B cell (primary cell): ENCODE data around the gene PDGFC. TPM values are rescaled to one million over a fixed set of nuclear protein-coding genes. Genes with fewer than 3 reads are reported as not detected.
A peak's percentile ranks its signal among the peaks of the same experiment; 100 is the strongest.

Experiments used
- ATAC-seq: fragments of 200-7000 bp; cut with Tn5 transposase; one replicate; pipeline ENCODE4 v1.10.0; 2021; ENCODE audit warnings: low read depth, mild to moderate bottlenecking, moderate number of reproducible peaks, moderate library complexity
- CTCF ChIA-PET: fragments of 350-600 bp; sonication (Branson Sonifier 250); formaldehyde crosslinking; loops from one replicate; lab custom pipeline; 2021; ENCODE audit warnings: antibody characterized with exemption, inconsistent platforms; lab: Charles Lee
- POLR2A ChIA-PET: fragments of 350-600 bp; sonication (Branson Sonifier 250); formaldehyde crosslinking; loops from one replicate; lab custom pipeline; 2021; ENCODE audit warnings: antibody characterized with exemption; lab: Charles Lee
- DNase-seq: peaks from one replicate; pipeline ENCODE4 v3.0.0; 2013
- H2AFZ ChIP-seq: 2 replicates; pipeline ENCODE4 v1.6.1; 2012; ENCODE audit warnings: mild to moderate bottlenecking, low read depth, low read length; ENCODE audit not compliant: insufficient read depth, poor library complexity, severe bottlenecking
- H3K27ac ChIP-seq, 2 donors: 1 replicate in 1 of 2; 2 replicates in 1 of 2; pipeline ENCODE4 v1.5.1; 2012 to 2013; ENCODE audit warnings: low read length in 2 of 2, mild to moderate bottlenecking in 2 of 2, moderate library complexity in 1 of 2
- H3K27me3 ChIP-seq, 4 experiments: fragments of 200-600 bp in 1 of 4; sonication (generic) in 1 of 4; replicated peaks in 1 of 4; 1 replicate in 2 of 4; 2 replicates in 2 of 4; pipeline versions ENCODE4 v1.6.1 to v1.7.0; 2013 to 2016; ENCODE audit warnings: low read length in 3 of 4, mild to moderate bottlenecking in 2 of 4, mixed read lengths in 1 of 4, moderate library complexity in 1 of 4; ENCODE audit not compliant: insufficient read depth in 4 of 4, control insufficient read depth in 3 of 4; ENCODE audit errors: control extremely low read depth in 1 of 4
- H3K36me3 ChIP-seq, 2 experiments: replicated peaks in 1 of 2; 1 replicate in 1 of 2; 2 replicates in 1 of 2; pipeline versions ENCODE4 v1.6.1 to v1.7.1; 2013; ENCODE audit warnings: low read length in 1 of 2; ENCODE audit not compliant: insufficient read depth in 2 of 2, control insufficient read depth in 1 of 2; ENCODE audit errors: control extremely low read depth in 1 of 2, extremely low read depth in 1 of 2
- H3K4me1 ChIP-seq, 2 donors: fragments of 200-600 bp in 1 of 2; sonication (generic) in 1 of 2; 1 replicate in 1 of 2; 2 replicates in 1 of 2; pipeline versions ENCODE4 v1.5.1 to v1.6.1; 2013 to 2017; ENCODE audit warnings: low read length in 2 of 2; ENCODE audit not compliant: control insufficient read depth in 2 of 2, insufficient read depth in 2 of 2
- H3K4me2 ChIP-seq: replicated peaks from 2 replicates; pipeline ENCODE3; 2012; ENCODE audit warnings: mild to moderate bottlenecking, low read depth, low read length; ENCODE audit not compliant: poor library complexity, severe bottlenecking
- H3K4me3 ChIP-seq, 5 experiments: fragments of 200-600 bp in 1 of 5; sonication (generic) in 1 of 5; 1 replicate in 3 of 5; 2 replicates in 2 of 5; pipeline versions ENCODE4 v1.5.1 to v1.7.0; 2011 to 2016; ENCODE audit warnings: low read length in 4 of 5, mild to moderate bottlenecking in 4 of 5, low read depth in 2 of 5, control low read depth in 1 of 5, moderate library complexity in 1 of 5; ENCODE audit not compliant: insufficient read depth in 1 of 5; ENCODE audit errors: control extremely low read depth in 1 of 5, extremely low read depth in 1 of 5
- H3K79me2 ChIP-seq: fragments of 200-600 bp; sonication (generic); one replicate; pipeline ENCODE4 v1.6.0; 2016; ENCODE audit warnings: low read length; ENCODE audit not compliant: control insufficient read depth, insufficient read depth
- H3K9ac ChIP-seq: fragments of 200-600 bp; sonication (generic); 2 replicates; pipeline ENCODE4 v1.6.1; 2017; ENCODE audit warnings: mild to moderate bottlenecking, low read length, moderate library complexity
- H3K9me3 ChIP-seq, 3 donors: one replicate each; pipeline versions ENCODE4 v1.6.1 to v1.7.1; 2013; ENCODE audit warnings: low read length in 2 of 3; ENCODE audit not compliant: control insufficient read depth in 2 of 3, insufficient read depth in 1 of 3; ENCODE audit errors: control extremely low read depth in 1 of 3
- H4K20me1 ChIP-seq: 2 replicates; pipeline ENCODE4 v1.6.0; 2012; ENCODE audit warnings: mild to moderate bottlenecking, low read length; ENCODE audit not compliant: insufficient read depth, control insufficient read depth, poor library complexity, severe bottlenecking
- H3K27ac Mint-ChIP-seq: one replicate; pipeline ENCODE4 v1.8.0; 2021; ENCODE audit warnings: mixed read lengths
- H3K27me3 Mint-ChIP-seq: one replicate; pipeline ENCODE4 v1.8.0; 2021; ENCODE audit warnings: mixed read lengths
- H3K4me1 Mint-ChIP-seq: one replicate; pipeline ENCODE4 v1.8.0; 2021; ENCODE audit warnings: mixed read lengths
- H3K4me3 Mint-ChIP-seq: one replicate; pipeline ENCODE4 v1.8.0; 2021; ENCODE audit warnings: mixed read lengths
- H3K9me3 Mint-ChIP-seq: one replicate; pipeline ENCODE4 v1.8.0; 2022; ENCODE audit warnings: mixed read lengths; ENCODE audit not compliant: insufficient read depth
- EZH2 ChIP-seq: IDR thresholded peaks from 2 replicates; pipeline ENCODE4 v1.6.1; 2012; ENCODE audit warnings: borderline replicate concordance, low read depth, mild to moderate bottlenecking, moderate library complexity, low read length; ENCODE audit not compliant: insufficient read depth, poor library complexity, severe bottlenecking
- WGBS: methylation state at CpG from one replicate; pipeline ENCODE4 v1.1.5; 2013; ENCODE audit warnings: missing lambda C conversion rate; ENCODE audit not compliant: insufficient coverage; 5-methylcytosine and 5-hydroxymethylcytosine counted together
- intact Hi-C: fragments of 100-400 bp; cut with micrococcal nuclease; formaldehyde crosslinking; loops from one replicate; pipeline ENCODE4 v1.10.0; 2022
- polyA plus RNA-seq: library from polyadenylated mRNA; depleted of rRNA; stranded (reverse); fragments of >200 nt; gene quantifications from 2 replicates; pipeline ENCODE4 v1.2.3, GENCODE V29; 2012
- total RNA-seq, 2 donors: library from RNA; stranded (reverse); fragments of 120-200 nt in 1 of 2; gene quantifications; 1 replicate in 1 of 2; 2 replicates in 1 of 2; pipeline versions ENCODE4 v1.2.3 to v1.2.4, GENCODE V29; 2013 to 2022
- TF ChIP-seq, protein P1 (sequence below): fragments of 200-600 bp; IDR thresholded peaks from one replicate; pipeline ENCODE4 v1.8.0; 2022; ENCODE audit warnings: antibody characterized with exemption, mild to moderate bottlenecking

PDGFC gene
- total and polyA plus RNA-seq, 2 donors (not counting 1 experiment from before 2014, with no cell fraction given), result 0.10 TPM; not detected in 1

DNA sequence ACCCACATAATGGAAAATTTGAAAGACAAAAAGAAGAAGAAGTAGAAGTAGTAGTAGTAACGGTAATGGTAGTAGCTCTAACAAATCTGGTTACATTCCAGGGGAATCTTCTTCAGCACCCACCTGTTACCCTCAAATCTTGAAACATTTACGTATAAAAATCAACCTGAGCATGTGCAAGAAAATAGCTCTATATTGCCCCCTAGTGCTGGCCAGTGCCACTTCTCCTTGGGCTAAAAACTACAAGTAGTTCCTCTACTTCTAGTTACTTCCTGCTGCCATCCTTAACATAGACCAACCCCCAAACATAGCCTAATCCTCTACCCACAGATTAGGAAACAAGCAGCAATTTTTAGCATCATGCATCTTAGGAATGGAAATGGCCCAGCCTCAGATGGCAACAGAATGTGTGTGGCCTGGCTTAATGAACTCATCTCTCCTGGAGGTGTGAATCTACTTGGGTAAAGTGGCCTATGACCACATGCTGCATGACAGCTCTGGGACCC, 3.1 kb downstream of the PDGFC start:
- no peak overlapping the region for H2AFZ ChIP-seq
- POLR2A ChIA-PET, result no interaction called here
- H3K4me2 ChIP-seq, result no peak overlapping the region
- no peak overlapping the region for H3K9ac ChIP-seq
- H3K36me3 ChIP-seq, result no peaks in the 10 kb centered on the region
- peaks cover 38% of the 10 kb centered on the region for H3K27me3 Mint-ChIP-seq
- 0% methylated on average over 1 of the region's 2 CpGs for WGBS
- DNase-seq, result peak; percentile 17
- no peak overlapping the region for H3K4me3 ChIP-seq
- no peak overlapping the region for H3K4me3 Mint-ChIP-seq
- H3K9me3 Mint-ChIP-seq, result peaks cover 7% of the 10 kb centered on the region
- TF ChIP-seq, protein P1, sequence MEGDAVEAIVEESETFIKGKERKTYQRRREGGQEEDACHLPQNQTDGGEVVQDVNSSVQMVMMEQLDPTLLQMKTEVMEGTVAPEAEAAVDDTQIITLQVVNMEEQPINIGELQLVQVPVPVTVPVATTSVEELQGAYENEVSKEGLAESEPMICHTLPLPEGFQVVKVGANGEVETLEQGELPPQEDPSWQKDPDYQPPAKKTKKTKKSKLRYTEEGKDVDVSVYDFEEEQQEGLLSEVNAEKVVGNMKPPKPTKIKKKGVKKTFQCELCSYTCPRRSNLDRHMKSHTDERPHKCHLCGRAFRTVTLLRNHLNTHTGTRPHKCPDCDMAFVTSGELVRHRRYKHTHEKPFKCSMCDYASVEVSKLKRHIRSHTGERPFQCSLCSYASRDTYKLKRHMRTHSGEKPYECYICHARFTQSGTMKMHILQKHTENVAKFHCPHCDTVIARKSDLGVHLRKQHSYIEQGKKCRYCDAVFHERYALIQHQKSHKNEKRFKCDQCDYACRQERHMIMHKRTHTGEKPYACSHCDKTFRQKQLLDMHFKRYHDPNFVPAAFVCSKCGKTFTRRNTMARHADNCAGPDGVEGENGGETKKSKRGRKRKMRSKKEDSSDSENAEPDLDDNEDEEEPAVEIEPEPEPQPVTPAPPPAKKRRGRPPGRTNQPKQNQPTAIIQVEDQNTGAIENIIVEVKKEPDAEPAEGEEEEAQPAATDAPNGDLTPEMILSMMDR, result peak; percentile 43
- no peak for TF ChIP-seq EZH2
- H4K20me1 ChIP-seq, result no peaks in the 10 kb centered on the region
- peaks cover 9 to 11% of the 10 kb centered on the region in 2 donors for H3K4me1 ChIP-seq
- H3K27ac Mint-ChIP-seq, result no peak overlapping the region
- intact Hi-C loops, result no loop called here
- CTCF ChIA-PET, result no interaction called here
- H3K9me3 ChIP-seq, result peaks cover 0 to 5% (median 0%) of the 10 kb centered on the region in 3 donors
- H3K4me1 Mint-ChIP-seq, result peaks cover 16% of the 10 kb centered on the region
- peaks cover 0 to 26% (median 14%) of the 10 kb centered on the region in 4 experiments for H3K27me3 ChIP-seq
- H3K79me2 ChIP-seq, result no peaks in the 10 kb centered on the region
- ATAC-seq, result no peak
- H3K27ac ChIP-seq, result no peak overlapping the region

DNA sequence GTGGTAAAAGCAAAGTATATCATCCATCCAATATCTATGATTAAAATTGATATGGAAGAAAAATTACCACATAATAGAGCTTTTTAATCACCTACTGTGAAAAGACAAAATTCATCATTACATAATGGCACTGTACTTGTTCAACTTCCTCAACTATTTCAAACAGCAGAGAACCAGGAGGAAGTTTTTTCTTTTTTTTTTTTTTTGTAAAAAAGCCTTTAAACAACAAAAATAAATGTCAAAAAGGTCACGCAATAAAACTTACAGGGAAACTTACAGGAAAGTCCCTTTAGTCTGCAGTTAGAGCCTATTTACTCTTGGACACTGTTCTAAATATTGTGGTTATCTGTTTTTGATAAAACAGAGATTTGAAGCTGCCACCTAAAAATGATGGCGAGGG, 4.8 kb downstream of the PDGFC start:
- H3K4me3 Mint-ChIP-seq, result no peak overlapping the region
- no peaks in the 10 kb centered on the region for H4K20me1 ChIP-seq
- H3K27me3 ChIP-seq, result peaks cover 0 to 14% (median 11%) of the 10 kb centered on the region in 4 experiments
- H3K4me1 Mint-ChIP-seq, result peaks cover 13% of the 10 kb centered on the region
- H3K9me3 ChIP-seq, result peaks cover 0 to 5% (median 0%) of the 10 kb centered on the region in 3 donors
- H3K9ac ChIP-seq, result no peak overlapping the region
- no peaks in the 10 kb centered on the region for H3K36me3 ChIP-seq
- intact Hi-C loops, result no loop called here
- ChIA-PET POLR2A (no interaction called here), CTCF (interaction anchor here (0.7 kb wide), 1 partner anchor 53 kb away, joined by 4 read pairs; no protein-coding TSS in a partner anchor)
- no peak for ATAC-seq
- peaks cover 0 to 6% of the 10 kb centered on the region in 2 donors for H3K4me1 ChIP-seq
- H3K27me3 Mint-ChIP-seq, result peaks cover 27% of the 10 kb centered on the region
- DNase-seq, result no peak
- H3K4me3 ChIP-seq, result no peak overlapping the region
- H3K27ac Mint-ChIP-seq, result no peak overlapping the region
- H3K27ac ChIP-seq, result no peak overlapping the region
- H3K79me2 ChIP-seq, result no peaks in the 10 kb centered on the region
- TF ChIP-seq, protein P1, result no peak
- no peak for TF ChIP-seq EZH2
- no peak overlapping the region for H3K4me2 ChIP-seq
- no CpG with 5 or more reads among the region's 2 CpGs for WGBS
- H3K9me3 Mint-ChIP-seq, result peaks cover 7% of the 10 kb centered on the region
- H2AFZ ChIP-seq, result no peak overlapping the region
